HG03064 (cell line): ENCODE measurements around the gene MAGI2.

Source experiments
- ATAC-seq: cut with Tn5 transposase; IDR thresholded peaks from one replicate; pipeline ENCODE4 v1.9.1; 2021; ENCODE audit warnings: low read depth; ENCODE audit not compliant: unreplicated experiment

Gene MAGI2

DNA sequence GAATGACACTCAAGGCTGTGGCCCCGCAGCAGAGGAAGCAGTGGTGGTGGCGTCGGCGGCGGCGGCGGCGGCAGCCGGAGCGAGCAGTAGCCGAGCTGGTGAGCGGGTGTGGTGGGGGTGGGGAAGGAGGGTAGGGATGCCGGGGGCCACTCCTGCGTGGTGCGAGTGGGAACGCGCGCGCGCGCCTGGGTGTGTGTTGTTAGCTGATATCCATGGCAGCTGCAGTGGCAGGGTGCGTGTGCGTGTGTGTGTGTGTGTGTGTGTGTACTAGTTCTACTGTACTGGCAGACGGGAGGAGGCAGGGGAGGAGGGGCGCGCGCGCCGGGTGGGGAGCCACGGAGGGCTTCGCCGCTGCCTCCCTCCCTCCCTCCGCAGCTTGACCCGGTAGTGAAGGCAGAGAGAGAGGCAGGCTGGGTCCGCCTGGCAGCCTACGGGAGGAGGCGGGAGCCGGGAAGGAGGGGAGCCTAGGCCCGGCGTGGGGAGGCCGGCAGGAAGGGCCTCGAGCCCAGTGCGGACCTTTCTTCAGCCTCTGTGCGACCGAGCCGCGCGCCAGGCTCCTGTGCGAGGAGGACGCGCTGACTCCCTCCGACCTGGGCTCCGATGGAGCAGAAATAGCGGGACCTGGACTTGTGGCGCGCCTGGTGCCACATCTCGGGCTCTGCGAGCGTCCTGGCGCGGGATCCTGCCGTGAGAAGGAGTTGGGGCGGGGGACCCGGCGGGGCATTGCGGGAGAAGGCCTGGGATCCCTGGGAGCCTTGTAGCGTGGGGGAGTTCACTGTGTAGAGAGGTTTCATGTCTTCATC lies at the start of gene MAGI2:
Gene MAGI2, minus strand, starts transcription at position 110 of the 803 bp plus-strand sequence. CDS start 347 bp downstream, outside the sequence.
- no peak for ATAC-seq

DNA sequence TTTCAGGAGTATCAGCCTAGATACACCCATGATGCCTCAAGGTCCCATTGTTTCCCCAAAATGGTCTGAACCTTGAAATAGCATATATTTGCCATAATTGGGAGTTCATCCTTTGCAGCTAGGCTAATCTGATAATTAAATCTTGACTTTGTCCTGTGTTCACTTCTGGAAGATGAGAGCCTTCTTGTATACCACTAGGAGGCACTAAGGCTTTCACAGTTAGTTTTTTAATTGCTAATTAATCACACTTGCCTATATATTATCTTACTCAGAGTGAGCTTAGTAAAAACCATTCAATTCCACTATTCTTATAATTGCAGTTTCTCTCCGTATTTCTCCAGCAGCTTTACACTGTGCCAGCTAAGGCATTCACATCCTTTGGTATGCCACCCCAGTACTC lies 48.7 kb upstream of the MAGI2 start:
- ATAC-seq = no peak

DNA sequence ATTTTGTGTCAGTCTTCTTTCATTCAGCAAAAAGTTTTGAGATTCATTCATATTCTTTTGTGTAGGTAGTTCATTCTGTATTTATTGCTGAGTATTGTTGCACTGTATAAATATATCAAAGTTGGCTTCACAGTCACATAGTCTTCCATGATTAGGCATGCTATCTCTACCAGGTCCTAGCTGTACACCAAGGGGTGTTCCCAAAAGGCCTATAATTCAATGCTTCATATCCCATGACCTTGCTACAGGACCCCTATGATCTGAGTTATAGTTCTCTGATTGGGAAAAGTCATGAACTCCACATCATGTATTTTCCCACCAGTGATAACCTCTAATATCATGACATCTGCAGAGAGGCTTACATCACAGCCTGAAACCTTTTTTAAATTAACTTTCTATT lies 47.3 kb upstream of the MAGI2 start:
- no peak for ATAC-seq

DNA sequence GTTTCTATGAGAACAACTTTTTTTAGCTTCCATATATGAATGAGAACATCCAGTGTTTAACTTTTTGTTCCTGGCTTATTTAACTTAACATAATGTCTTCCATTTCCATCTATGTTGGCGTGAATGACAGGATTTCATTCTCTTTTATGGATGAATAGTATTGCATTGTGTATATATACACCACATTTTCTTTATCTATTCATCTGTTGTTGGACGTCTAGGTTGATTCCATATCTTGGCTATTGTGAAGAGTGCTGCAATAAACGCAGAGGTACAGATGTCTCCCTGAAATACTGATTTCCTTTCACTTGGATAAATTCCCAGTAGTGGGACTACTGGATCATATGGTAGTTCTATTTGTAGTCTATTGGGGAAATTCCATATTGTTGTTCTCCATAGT lies 44.3 kb upstream of the MAGI2 start:
- ATAC-seq = no peak

DNA sequence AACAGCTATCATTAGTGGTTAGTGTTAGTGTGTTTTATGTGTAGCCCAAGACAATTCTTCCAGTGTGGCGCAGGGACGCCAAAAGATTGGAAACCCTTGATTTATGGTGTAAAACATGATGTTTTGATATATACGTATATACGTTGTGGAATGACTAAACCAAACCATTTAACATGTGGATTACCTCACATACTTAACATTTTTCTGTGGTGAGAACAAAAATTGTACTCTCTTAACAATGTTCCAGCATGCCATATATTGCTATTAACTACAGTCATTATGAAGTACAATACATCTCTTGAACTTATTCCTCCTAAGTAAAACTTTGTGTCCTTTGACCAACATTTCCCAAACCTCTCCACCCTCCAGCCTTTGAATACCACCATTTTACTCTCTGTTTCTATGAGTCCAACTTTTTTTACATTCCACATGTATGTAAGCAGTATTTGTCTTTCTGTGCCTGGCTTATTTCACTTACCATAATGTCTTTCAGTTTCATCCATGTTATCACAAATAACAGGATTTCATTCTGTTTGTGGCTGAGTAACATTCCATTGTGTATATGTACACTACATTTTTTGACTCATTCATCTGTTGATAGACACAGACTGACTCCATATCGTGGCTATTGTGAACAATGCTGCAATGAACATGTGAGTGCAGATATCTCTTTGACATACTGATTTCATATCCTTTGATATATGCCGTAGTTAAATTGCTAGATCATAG lies 42.2 kb upstream of the MAGI2 start:
- ATAC-seq = no peak

DNA sequence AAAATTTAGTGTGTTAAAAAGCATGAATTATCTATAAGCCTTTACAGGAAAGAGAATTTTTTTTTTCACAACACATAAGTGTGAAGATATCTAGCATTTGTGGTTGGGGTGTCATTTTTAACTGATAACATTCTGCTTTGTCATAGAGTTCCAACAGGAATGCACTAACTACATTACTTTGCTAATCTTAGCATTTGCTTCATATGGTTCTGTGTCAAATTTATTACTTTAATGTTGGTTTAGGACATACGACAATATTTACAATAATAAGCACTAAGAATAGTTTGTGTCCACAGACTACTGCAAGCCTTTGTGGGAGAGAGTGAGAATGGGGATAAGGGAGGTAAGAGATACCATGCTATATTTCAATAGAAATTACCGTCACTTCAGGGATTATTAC lies 40.6 kb upstream of the MAGI2 start:
- no peak for ATAC-seq

DNA sequence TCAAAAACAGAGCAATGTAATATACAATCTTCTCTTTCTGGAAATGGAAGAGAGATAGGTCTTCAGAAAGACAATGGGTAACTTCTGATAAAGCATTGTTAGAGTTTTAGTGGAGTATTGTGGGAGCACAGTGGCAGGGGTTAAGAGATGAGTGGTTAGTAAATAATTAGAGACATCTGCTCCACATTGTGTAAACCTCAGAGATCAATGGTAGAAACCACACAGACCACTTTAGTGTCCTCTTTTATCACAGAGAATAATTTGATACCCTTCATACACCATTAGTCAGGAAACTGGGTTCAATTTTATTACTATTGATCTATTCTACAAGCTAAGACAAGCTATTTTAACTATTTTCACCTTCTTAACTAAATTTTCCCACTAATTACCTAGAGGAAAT lies 35.9 kb upstream of the MAGI2 start:
- no peak for ATAC-seq

DNA sequence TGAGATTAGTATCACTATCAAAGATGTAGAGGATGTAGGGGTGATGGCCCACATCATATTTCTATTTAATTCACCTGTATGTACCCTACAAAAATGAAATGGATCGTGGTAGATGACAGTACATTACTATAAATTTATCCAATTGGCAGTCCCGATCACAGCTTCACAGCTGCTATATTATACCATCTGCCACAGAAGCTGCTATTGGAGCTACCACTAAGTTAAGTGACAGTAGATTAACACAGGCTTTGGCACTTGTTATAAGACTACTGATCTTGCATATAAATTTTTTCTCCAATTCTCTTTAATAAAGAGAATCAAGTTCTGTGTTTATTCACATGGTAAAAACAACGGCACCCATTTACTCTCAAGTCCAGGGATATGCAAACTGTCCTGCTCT lies 24.9 kb upstream of the MAGI2 start:
- no peak for ATAC-seq

DNA sequence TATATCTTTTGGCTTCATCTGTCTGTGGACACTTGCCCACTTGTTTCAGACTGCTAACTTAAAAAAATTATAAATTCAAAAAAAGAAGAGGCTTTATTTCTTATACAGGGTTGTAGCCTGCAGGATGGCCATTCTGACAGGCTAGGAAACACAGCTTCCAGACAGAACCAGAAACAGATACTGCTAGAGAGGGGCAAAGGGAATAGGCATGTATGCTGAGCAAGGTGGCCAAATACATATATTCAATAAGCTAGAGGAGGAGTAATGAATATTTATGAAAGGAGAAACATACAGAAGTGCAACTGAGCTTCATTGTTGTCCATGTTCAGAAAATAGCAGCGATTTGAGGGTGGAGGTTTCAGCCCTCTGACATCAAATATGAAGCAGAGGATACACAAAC lies 22.0 kb upstream of the MAGI2 start:
- ATAC-seq = no peak

DNA sequence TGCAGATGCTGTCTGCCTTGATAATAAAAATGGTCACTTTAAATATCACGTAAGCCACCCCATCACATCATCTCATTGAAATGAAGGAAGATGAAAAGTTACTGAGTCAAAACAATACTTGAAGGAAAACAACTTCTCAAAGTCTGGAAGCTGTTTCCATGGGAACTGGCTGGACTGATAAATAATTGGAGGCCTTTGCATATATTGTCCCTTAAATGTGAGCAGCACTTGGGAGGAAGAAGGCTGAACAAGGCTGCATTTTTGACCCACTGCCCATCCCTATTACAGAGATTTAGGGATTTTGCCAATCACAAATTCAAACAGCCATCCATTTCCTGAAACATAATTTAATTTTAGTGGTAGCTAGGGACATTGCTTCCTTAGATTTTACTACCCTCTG lies 18.2 kb upstream of the MAGI2 start:
- no peak for ATAC-seq

DNA sequence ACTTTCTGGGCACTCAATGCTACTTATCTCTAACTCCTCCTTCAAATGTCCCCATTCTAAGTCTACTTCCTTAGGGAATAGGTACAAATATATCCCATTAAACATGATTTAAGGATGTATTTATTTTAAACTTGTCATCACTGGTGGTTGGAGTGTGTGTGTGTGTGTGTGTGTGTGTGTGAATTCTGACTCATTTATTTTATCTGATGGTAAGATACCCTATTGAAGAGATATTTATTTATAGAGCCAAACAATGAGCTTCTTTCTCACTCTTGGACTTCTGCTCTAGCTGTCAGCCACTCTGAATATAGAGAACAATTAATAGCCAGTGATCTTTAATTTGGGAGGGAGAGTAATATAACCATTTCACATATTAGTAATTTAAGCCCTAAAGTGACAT lies 17.8 kb upstream of the MAGI2 start:
- no peak for ATAC-seq

DNA sequence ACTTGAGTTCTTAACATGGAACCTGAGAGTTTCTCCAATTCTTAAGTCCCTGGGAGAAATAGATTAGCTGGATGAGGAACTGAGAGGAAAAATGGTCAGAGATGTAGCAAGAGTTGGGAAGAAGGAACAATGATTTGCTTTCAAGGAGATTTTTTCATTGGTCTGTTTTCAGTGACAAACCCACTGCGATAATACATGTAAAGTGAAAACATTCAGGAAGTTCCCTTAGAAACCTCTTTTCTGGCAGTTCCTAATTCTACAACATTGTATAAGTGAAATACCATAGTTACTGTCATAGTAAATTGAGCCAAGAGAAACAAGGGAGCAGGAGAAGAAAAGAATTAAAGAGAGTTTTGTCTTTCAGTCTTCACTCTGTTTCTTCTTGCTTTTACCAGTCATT lies 12.1 kb upstream of the MAGI2 start:
- no peak for ATAC-seq

DNA sequence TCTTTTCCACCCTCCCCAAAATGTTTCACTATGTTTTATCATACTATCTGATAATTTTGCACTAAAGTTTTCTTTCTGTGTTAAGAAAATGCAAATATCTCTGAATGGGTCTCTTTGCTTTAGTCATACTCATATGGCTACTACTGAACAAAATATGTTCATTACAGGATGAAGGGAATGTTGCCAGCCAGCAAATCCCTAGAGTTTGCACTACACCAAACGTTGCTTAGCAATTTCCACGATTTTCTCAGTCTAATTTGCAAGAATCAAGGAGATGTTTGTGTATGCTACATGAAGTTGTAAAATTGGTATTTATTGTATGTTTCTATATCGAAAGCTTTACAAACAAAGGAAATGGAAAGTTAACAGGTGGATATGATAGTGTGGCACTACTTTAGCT lies 10.6 kb upstream of the MAGI2 start:
- no peak for ATAC-seq

DNA sequence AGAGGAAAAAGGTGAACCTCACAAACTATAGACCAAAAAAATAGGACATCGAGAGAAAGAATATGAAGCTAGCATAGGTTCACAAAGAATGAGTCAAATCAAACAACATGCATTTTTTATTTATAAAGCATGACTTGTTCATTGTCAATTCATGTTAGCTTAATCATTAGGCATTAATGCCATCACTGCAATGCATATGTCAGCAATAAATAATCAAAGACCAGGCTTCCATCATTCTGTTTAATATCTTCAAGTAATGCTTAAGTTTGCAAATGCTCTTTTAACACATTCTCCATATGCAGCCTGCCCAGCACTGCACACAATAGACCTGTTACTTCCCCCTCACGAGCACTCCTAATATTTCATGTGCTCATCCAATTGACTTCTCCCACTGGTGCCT lies 8.9 kb upstream of the MAGI2 start:
- no peak for ATAC-seq

DNA sequence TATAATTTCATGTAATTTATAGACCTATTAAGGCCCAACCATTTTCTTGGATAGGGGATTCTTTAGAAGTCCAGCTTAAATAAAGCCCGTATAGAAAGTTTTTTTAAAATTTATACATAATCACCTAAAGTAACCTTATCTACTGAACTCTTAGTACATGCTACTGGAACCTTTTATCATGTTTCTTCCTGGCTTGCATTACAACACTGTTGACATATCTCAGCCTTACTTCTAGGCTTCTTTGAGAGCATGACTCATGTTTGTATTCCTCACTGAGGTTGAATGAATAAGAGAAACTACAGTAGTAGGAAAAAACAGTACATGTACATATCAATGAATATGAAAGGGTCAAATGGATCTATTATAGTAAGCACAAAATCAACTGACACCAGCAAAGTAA lies 8.2 kb upstream of the MAGI2 start:
- ATAC-seq = no peak

DNA sequence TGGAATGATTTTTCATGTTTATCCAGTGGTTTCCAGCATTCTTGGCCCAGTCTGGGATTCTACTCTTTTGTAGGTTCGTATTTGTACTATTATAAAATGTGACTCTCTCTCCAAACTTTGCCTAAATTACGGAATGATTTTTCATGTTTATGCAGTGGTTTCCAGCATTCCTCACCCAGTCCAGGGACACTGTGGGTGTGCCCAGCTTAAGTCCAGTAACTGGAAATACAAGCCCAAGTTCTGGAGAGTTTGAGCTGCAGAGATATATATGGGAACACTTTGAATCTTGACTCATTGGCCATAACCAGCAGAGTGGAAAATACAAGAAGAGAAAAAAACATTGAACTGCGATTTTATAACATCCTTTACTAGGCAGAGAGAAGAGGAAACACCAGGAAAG lies 5.9 kb upstream of the MAGI2 start:
- no peak for ATAC-seq

DNA sequence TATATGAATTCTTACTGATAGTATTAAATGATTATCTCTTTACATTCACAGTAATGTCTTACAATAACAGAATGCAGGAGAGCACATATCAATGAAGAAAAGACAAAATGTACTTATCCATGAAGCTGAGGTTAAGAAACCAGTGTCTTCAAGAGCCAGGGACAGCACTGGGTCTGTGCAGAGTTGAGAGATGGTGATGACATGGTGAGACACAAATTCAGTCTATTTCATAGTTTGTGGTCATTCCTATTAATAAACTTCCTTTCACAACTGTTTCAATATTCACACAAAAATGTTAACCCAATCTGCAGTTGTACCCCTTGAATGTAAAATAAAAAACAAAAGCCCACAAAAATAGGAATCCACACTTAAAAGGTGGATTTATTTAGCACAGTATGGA lies 5.3 kb upstream of the MAGI2 start:
- ATAC-seq = no peak

DNA sequence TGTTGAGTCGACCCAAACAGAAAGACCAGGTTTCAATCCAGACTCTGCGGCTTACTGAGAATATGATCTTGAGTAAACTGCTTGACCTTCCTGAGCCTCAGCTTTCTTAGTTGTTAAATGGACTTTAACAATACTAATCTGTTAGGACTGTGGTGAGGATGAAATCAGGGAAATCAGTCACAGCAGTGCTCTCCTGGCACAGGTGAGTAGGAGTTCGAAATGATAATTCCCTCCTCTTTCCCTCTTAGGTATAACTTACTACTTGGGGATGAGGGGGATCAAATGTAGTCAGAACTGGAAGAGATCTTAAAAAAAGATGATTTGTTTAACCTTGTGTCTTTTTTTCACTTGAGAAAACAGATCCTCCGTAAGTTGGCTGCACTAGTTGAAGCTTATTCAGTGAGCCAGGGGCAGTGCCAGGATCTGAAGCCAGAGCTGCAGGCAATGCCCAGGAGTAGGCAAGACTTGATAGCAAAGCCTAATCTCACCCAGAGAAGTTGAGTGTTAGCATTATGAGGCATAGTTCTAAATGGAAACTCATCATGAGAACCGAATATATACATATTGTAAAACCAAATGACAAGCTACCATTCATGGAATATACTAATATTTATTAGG lies 1.8 kb upstream of the MAGI2 start:
- no peak for ATAC-seq

DNA sequence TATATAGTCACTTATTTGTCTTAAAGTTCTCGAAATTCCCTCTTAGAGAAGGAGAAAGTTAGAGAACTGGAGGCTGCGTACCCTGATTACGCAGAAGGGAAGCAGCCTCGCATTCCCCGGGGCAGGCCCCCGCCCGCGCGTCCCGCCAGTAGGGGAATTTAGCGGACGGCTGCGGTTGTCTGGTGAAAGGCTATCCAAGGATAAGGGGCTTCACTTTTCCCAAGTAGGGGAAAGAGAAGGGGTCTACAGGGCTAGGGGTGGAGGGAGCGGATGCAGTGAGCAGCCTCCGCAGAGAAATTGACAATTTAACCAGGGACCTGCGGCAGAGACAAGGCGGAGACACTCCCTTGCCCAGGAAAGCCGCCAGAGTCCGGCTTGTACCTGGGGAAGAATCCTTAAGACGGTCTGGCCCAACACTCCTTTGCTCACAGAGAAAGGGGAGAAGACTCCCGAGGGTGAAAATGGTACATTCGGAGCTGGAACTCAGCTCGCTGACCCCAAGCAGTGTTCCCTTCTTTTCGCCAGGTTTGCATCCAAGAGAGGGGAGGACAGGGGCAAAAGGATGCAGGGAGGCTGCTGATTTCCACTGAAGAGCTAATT lies 994 bp upstream of the MAGI2 start:
- ATAC-seq = no peak

DNA sequence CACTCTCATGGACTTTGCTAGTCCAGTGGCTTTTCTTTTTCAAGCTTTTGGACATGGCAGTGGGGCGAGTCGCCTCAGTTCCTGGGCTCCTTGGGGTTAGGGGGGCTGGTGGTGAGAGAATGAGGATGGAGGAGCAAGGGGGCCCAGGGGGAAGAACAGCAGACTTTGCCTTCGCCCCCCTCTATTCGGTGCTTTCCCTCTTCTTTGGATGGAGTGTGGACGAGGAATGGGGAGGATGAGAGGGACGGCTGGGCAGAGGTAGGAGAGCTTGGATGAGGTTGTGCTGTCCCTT lies 255 bp downstream of the MAGI2 start:
- ATAC-seq = no peak

DNA sequence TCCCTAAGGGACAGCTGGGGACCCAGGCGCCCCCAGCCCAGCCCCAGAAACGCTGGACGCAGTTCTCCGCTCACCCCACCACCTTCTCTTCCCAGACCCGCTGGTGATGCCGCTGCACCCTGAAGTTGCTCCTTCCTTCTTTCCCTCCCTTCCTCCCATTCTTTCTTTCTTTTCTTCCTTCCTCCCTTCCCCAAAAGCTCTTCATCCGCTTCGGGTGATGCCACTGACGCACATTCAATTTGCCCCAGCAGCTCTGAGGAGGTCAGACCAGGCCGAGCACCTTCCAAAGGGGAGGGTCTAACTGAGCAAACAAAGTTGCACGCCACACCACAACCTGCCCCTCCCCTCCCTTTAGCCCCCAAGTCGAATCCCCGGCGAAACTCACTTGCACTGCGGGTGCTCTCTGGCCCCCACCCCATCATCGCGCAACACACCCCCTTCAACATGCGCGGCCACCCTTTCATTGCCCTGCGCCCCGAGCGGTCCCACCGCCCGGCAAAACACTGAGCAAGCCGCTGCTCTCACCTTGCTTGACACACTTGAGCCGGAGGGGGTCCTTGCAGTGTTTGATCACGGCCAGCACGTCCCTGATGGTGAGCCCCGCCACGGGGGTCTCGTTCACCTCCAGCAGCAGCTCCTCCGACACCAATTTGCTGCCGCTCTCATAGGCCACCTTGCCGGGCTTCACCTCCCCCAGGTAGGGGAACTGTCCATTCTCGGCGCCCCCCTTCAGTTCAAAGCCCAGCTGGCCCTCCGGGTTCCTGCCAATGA lies 787 bp downstream of the MAGI2 start:
- no peak for ATAC-seq
